Left lung (tissue), 10 donors: ENCODE results near the gene ASCL4. TPM values are rescaled to one million over a fixed set of nuclear protein-coding genes. Genes with fewer than 3 reads are reported as not detected.

Experiments
- ATAC-seq: fragments of 200-7000 bp; cut with Tn5 transposase; one replicate; pipeline ENCODE4 v1.9.1; 2020; ENCODE audit warnings: moderate library complexity
- DNase-seq, 4 donors: peaks; one replicate each; pipeline ENCODE4 v3.0.0-alpha.2; 2013 to 2020
- H3K27ac ChIP-seq, 2 donors: fragments of 200-600 bp; sonication (generic) in 1 of 2; one replicate each; pipeline versions ENCODE4 v1.5.0 to v1.8.0; 2020 to 2021
- H3K27me3 ChIP-seq, 2 donors: fragments of 200-600 bp; sonication (generic) in 1 of 2; one replicate each; pipeline versions ENCODE4 v1.5.0 to v1.8.0; 2020 to 2021
- H3K36me3 ChIP-seq, 2 donors: fragments of 200-600 bp; sonication (generic) in 1 of 2; one replicate each; pipeline versions ENCODE4 v1.5.0 to v1.8.0; 2020 to 2021
- H3K4me1 ChIP-seq, 2 donors: fragments of 200-600 bp; one replicate each; pipeline ENCODE4 v1.8.0; 2021
- H3K4me3 ChIP-seq, 2 donors: fragments of 200-600 bp; sonication (generic) in 1 of 2; one replicate each; pipeline versions ENCODE4 v1.5.0 to v1.8.0; 2020 to 2021; ENCODE audit warnings: mild to moderate bottlenecking in 1 of 2
- H3K9me3 ChIP-seq, 2 donors: fragments of 200-600 bp; sonication (generic) in 1 of 2; one replicate each; pipeline versions ENCODE4 v1.5.0 to v1.8.0; 2020 to 2021
- intact Hi-C, 2 donors: fragments of 100-400 bp; cut with DNase I; formaldehyde crosslinking; loops; one replicate each; pipeline versions ENCODE4 v1.11.2 to v1.14.2; 2022
- polyA plus RNA-seq, 6 donors: library from polyadenylated mRNA; unstranded; fragments of 120-200 nt; gene quantifications; one replicate each; pipeline ENCODE4 v1.2.1, GENCODE V29; 2013; ENCODE audit not compliant: insufficient read length in 6 of 6
- total RNA-seq, 2 donors: library from RNA; stranded (reverse); fragmentation: NEBNext Ultra II Directional; extraction: Animal tissue kit (Norgen Biotek cat#: 25700); gene quantifications; one replicate each; pipeline ENCODE4 v1.2.1, GENCODE V29; 2021
- TF ChIP-seq, protein P1 (sequence below), 2 donors: fragments of 200-600 bp; sonication (generic) in 1 of 2; IDR thresholded peaks; one replicate each; pipeline versions ENCODE4 v1.5.0 to v1.8.0; 2021; ENCODE audit warnings: antibody characterized with exemption in 2 of 2
- donor health status: DM: no; HTN: yes; CAD: no.
- donor health status: DM: no; HTN: no; CAD: no.

Gene ASCL4
- total and polyA plus RNA-seq, 8 donors, result not detected

DNA sequence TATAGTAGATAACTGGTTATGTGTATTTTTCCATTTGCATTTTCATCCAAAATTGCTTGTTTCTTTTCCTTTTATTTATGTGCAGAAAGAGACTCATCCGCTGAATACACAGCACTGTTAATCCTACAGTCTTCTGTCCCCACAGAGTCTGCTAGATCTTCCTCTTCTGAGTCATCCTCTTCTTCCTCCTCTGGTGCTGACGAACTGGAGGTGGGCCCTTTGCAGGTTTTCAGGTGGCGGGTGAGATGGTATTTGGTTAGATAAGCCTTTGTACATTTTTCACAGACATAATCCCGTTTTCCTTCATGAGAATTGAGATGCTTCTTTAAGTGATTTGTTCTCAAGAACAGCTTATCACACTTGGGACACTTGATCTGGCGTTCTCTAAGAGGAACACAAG is 40.4 kb upstream of the ASCL4 start:
- no peaks in the 10 kb centered on the region for H3K27me3 ChIP-seq
- no peak for ATAC-seq
- intact Hi-C loops, result no loop called here

DNA sequence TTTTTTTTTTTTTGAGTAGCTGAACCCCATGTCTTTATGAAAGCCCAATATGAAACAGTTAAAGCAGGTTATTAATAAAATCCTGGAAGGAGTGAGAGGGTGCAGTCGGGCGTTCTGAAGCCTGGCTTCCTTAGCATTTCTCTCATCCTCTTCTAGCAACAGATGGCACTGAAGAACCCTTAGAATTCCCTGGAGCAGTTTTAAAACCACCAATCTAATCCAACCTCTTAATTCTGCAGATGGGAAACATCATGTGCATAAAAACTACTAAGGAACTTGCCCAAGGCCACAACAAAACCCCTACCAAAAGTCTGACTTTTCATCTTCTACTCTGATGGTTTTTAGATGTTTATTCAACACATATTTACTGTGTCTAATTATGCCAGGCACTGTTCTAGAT is 38.7 kb upstream of the ASCL4 start:
- Histone ChIP-seq H3K4me1 (no peaks in the 10 kb centered on the region), H3K27ac (no peak overlapping the region), H3K27me3 (no peaks in the 10 kb centered on the region), H3K9me3 (no peaks in the 10 kb centered on the region), H3K4me3 (no peak overlapping the region), H3K36me3 (peaks cover 0 to 88% of the 10 kb centered on the region in 2 donors)
- no peak for ATAC-seq
- DNase-seq, result no peak
- intact Hi-C loops, result no loop called here
- TF ChIP-seq, protein P1, sequence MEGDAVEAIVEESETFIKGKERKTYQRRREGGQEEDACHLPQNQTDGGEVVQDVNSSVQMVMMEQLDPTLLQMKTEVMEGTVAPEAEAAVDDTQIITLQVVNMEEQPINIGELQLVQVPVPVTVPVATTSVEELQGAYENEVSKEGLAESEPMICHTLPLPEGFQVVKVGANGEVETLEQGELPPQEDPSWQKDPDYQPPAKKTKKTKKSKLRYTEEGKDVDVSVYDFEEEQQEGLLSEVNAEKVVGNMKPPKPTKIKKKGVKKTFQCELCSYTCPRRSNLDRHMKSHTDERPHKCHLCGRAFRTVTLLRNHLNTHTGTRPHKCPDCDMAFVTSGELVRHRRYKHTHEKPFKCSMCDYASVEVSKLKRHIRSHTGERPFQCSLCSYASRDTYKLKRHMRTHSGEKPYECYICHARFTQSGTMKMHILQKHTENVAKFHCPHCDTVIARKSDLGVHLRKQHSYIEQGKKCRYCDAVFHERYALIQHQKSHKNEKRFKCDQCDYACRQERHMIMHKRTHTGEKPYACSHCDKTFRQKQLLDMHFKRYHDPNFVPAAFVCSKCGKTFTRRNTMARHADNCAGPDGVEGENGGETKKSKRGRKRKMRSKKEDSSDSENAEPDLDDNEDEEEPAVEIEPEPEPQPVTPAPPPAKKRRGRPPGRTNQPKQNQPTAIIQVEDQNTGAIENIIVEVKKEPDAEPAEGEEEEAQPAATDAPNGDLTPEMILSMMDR (IDR thresholded peaks at IDR 0.05), result no peak

More for the DNA sequence above, 40.4 kb upstream of the ASCL4 start:
- no peaks in the 10 kb centered on the region for H3K9me3 ChIP-seq
- no peak for DNase-seq
- no peaks in the 10 kb centered on the region for H3K4me1 ChIP-seq
- H3K36me3 ChIP-seq, result peaks cover 0 to 72% of the 10 kb centered on the region in 2 donors
- no peak overlapping the region for H3K4me3 ChIP-seq
- H3K27ac ChIP-seq, result no peak overlapping the region
- TF ChIP-seq, protein P1 (IDR thresholded peaks at IDR 0.05), result no peak

DNA sequence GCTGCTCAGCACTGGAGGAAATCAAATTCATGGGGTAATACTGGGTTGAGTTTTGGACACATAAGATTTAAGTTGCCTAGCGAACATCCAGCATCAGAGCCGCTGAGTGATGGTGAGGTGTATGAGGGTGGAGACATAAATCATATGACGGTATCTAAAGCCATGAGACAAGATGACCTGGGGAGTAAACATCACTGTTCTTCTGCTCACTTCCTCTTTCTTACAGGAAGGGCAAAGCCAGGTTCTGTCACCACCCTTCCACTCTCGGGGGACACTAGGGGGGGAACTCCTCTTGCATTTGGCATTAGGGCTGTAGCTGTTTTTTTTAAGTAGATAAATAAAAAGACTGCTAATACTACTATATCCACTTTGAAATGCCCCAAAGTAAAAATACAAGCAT is 37.6 kb upstream of the ASCL4 start:
- ATAC-seq (no peak), DNase-seq (no peak)
- Histone ChIP-seq H3K36me3 (peaks cover 0 to 99% of the 10 kb centered on the region in 2 donors), H3K27ac (no peak overlapping the region), H3K9me3 (no peaks in the 10 kb centered on the region), H3K4me3 (no peak overlapping the region), H3K27me3 (no peaks in the 10 kb centered on the region), H3K4me1 (no peaks in the 10 kb centered on the region)
- intact Hi-C loops, result no loop called here
- TF ChIP-seq, protein P1 (IDR thresholded peaks at IDR 0.05), result no peak

DNA sequence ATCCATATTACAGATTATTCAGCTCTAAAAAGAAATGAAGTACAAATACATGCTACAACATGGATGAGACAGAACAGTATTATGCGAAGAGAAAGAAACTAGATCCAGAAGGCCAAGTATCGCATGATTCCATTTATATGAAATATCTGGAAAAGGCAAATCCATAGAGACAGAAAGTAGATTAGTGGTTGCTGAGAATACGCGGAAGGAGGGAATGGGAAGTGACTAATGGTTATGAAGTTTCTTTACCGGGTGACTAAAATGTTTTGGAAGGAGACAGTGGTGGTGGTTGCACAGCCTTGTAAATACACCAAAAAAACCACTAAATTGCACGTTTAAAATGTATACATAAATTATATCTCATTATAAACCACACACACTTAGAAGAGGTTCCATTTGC is 26.0 kb upstream of the ASCL4 start:
- intact Hi-C loops, result no loop called here
- H3K27me3 ChIP-seq, result no peaks in the 10 kb centered on the region
- peaks cover 0 to 95% of the 10 kb centered on the region in 2 donors for H3K36me3 ChIP-seq
- no peak overlapping the region for H3K4me3 ChIP-seq
- H3K9me3 ChIP-seq, result no peaks in the 10 kb centered on the region
- TF ChIP-seq, protein P1 (IDR thresholded peaks at IDR 0.05), result no peak
- no peak overlapping the region for H3K27ac ChIP-seq
- ATAC-seq (no peak), DNase-seq (no peak)
- H3K4me1 ChIP-seq, result peaks cover 0 to 7% of the 10 kb centered on the region in 2 donors

DNA sequence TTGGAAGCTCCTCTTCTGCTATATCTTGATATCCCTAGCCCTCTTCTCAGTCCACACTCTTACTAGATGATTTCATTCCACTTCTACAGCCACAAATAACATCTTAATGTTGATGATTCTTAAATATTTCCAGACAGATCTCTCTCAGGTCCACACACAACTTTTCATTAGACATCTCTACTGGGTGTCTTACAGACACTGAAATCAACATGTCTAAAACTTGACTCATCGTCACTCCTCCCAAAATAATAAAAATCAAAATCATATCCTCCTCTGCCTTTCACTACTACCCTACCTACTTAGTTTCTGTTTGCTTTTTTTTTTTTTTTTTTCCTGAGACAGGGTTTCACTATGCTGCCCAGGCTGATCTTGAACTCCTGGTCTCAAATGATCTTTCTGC is 25.4 kb upstream of the ASCL4 start:
- Histone ChIP-seq H3K27ac (no peak overlapping the region), H3K27me3 (no peaks in the 10 kb centered on the region), H3K4me1 (peaks cover 0 to 7% of the 10 kb centered on the region in 2 donors), H3K36me3 (peaks cover 0 to 95% of the 10 kb centered on the region in 2 donors), H3K9me3 (no peaks in the 10 kb centered on the region), H3K4me3 (no peak overlapping the region)
- DNase-seq (no peak), ATAC-seq (no peak)
- TF ChIP-seq, protein P1 (IDR thresholded peaks at IDR 0.05), result no peak
- intact Hi-C loops, result no loop called here
